H9 (cell line): ENCODE measurements around the gene UFM1. TPM values are rescaled to one million over a fixed set of nuclear protein-coding genes. Genes with fewer than 3 reads are reported as not detected.

Experiments used
- DNase-seq: peaks from one replicate; pipeline ENCODE4 v3.0.0-alpha.2; 2017
- H2AFZ ChIP-seq: one replicate; pipeline ENCODE4 v1.6.1; 2013; ENCODE audit warnings: mild to moderate bottlenecking, low read length, control low read depth, moderate library complexity
- H2AK5ac ChIP-seq: 2 replicates; pipeline ENCODE4 v1.6.1; 2013; ENCODE audit warnings: low read length, control low read depth, mixed read lengths; ENCODE audit not compliant: insufficient read length
- H2BK120ac ChIP-seq: one replicate; pipeline ENCODE4 v1.6.1; 2013; ENCODE audit warnings: low read depth, mild to moderate bottlenecking, low read length, control low read depth, inconsistent platforms; ENCODE audit not compliant: poor library complexity, severe bottlenecking
- H2BK12ac ChIP-seq: 2 replicates; pipeline ENCODE4 v1.6.1; 2013; ENCODE audit warnings: low read length, control low read depth, mixed read lengths, low read depth; ENCODE audit not compliant: insufficient read length
- H2BK15ac ChIP-seq: 2 replicates; pipeline ENCODE4 v1.6.1; 2013; ENCODE audit warnings: low read depth, low read length, control low read depth
- H2BK20ac ChIP-seq: one replicate; pipeline ENCODE4 v1.6.1; 2013; ENCODE audit warnings: low read depth, mild to moderate bottlenecking, low read length, control low read depth, inconsistent platforms; ENCODE audit not compliant: poor library complexity, severe bottlenecking
- H2BK5ac ChIP-seq: 2 replicates; pipeline ENCODE4 v1.6.1; 2013; ENCODE audit warnings: low read length, control low read depth, mixed read lengths; ENCODE audit not compliant: insufficient read length
- H3K14ac ChIP-seq: 2 replicates; pipeline ENCODE4 v1.6.1; 2013; ENCODE audit warnings: low read length, control low read depth; ENCODE audit not compliant: insufficient read depth
- H3K18ac ChIP-seq: 2 replicates; pipeline ENCODE4 v1.6.1; 2013; ENCODE audit warnings: low read depth, mild to moderate bottlenecking, mixed read lengths, low read length, control low read depth; ENCODE audit not compliant: insufficient read length
- H3K23ac ChIP-seq: 2 replicates; pipeline ENCODE4 v1.6.1; 2013; ENCODE audit warnings: low read length, control low read depth, mixed read lengths, low read depth; ENCODE audit not compliant: insufficient read length
- H3K23me2 ChIP-seq: 2 replicates; pipeline ENCODE4 v1.6.1; 2013; ENCODE audit warnings: low read depth, mild to moderate bottlenecking, mixed read lengths, low read length, control low read depth; ENCODE audit not compliant: insufficient read length, poor library complexity, severe bottlenecking
- H3K27ac ChIP-seq: 2 replicates; pipeline ENCODE4 v1.5.1; 2013; ENCODE audit warnings: low read length, control low read depth, mixed read lengths, low read depth; ENCODE audit not compliant: insufficient read length
- H3K27me3 ChIP-seq: 2 replicates; pipeline ENCODE4 v1.6.1; 2013; ENCODE audit warnings: low read length, control low read depth, inconsistent platforms; ENCODE audit not compliant: insufficient read depth
- H3K4ac ChIP-seq: 2 replicates; pipeline ENCODE4 v1.6.1; 2013; ENCODE audit warnings: low read depth, mild to moderate bottlenecking, control low read depth, inconsistent platforms, low read length, moderate library complexity
- H3K4me1 ChIP-seq: 2 replicates; pipeline ENCODE4 v1.6.1; 2013; ENCODE audit warnings: low read length, control low read depth, inconsistent platforms; ENCODE audit not compliant: insufficient read depth
- H3K4me2 ChIP-seq: 2 replicates; pipeline ENCODE4 v1.6.1; 2013; ENCODE audit warnings: low read length, control low read depth, mixed read lengths; ENCODE audit not compliant: insufficient read length, insufficient read depth
- H3K56ac ChIP-seq: 2 replicates; pipeline ENCODE4 v1.6.1; 2013; ENCODE audit warnings: low read depth, mild to moderate bottlenecking, mixed read lengths, low read length, control low read depth; ENCODE audit not compliant: insufficient read length
- H3K79me1 ChIP-seq: 2 replicates; pipeline ENCODE4 v1.6.1; 2013; ENCODE audit warnings: low read depth, mild to moderate bottlenecking, moderate library complexity, low read length, control low read depth, inconsistent platforms; ENCODE audit not compliant: insufficient read depth, poor library complexity, severe bottlenecking
- H3K79me2 ChIP-seq: 2 replicates; pipeline ENCODE4 v1.6.1; 2013; ENCODE audit warnings: low read length, control low read depth, inconsistent platforms; ENCODE audit not compliant: insufficient read depth
- H3K9ac ChIP-seq: 2 replicates; pipeline ENCODE4 v1.6.1; 2013; ENCODE audit warnings: low read length, control low read depth, mixed read lengths; ENCODE audit not compliant: insufficient read length; ENCODE audit errors: extremely low read depth
- H3K9me3 ChIP-seq: one replicate; pipeline ENCODE4 v1.6.1; 2013; ENCODE audit warnings: low read depth, low read length, inconsistent platforms; ENCODE audit not compliant: control insufficient read depth
- H3T11ph ChIP-seq: one replicate; pipeline ENCODE4 v1.6.1; 2013; ENCODE audit warnings: mild to moderate bottlenecking, low read length, control low read depth, inconsistent platforms
- H4K20me1 ChIP-seq: one replicate; pipeline ENCODE4 v1.6.1; 2013; ENCODE audit not compliant: control insufficient read depth, insufficient read length, insufficient read depth
- H4K5ac ChIP-seq: 2 replicates; pipeline ENCODE4 v1.6.1; 2013; ENCODE audit warnings: low read depth, mild to moderate bottlenecking, mixed read lengths, low read length, control low read depth; ENCODE audit not compliant: insufficient read length
- H4K8ac ChIP-seq: replicated peaks from 2 replicates; pipeline ENCODE4 v1.6.1; 2013; ENCODE audit warnings: low read length, control low read depth, mixed read lengths, low read depth; ENCODE audit not compliant: insufficient read length
- H4K91ac ChIP-seq: 2 replicates; pipeline ENCODE4 v1.6.1; 2013; ENCODE audit warnings: low read depth, mild to moderate bottlenecking, moderate library complexity, mixed read lengths, low read length, control low read depth; ENCODE audit not compliant: insufficient read length
- H3K27ac Mint-ChIP-seq, 3 experiments: 2 replicates in 2 of 3; 3 replicates in 1 of 3; pipeline ENCODE4 v1.8.0; 2020 to 2021; ENCODE audit warnings: mixed read lengths in 3 of 3, mild to moderate bottlenecking in 1 of 3, moderate library complexity in 1 of 3
- H3K27me3 Mint-ChIP-seq: 2 replicates; pipeline ENCODE4 v1.8.0; 2021; ENCODE audit warnings: low read depth, mild to moderate bottlenecking, moderate library complexity, mixed read lengths
- H3K36me3 Mint-ChIP-seq, 3 experiments: 2 replicates in 2 of 3; 3 replicates in 1 of 3; pipeline ENCODE4 v1.8.0; 2020 to 2021; ENCODE audit warnings: low read depth in 3 of 3, mixed read lengths in 3 of 3; ENCODE audit not compliant: insufficient read depth in 1 of 3
- H3K4me1 Mint-ChIP-seq, 2 experiments: 2 replicates each; pipeline ENCODE4 v1.8.0; 2020; ENCODE audit warnings: mixed read lengths in 2 of 2
- H3K4me3 Mint-ChIP-seq, 2 experiments: 2 replicates in 1 of 2; 3 replicates in 1 of 2; pipeline ENCODE4 v1.8.0; 2020 to 2021; ENCODE audit warnings: mild to moderate bottlenecking in 2 of 2, mixed read lengths in 2 of 2, moderate library complexity in 1 of 2
- H3K9me3 Mint-ChIP-seq, 2 experiments: 2 replicates in 1 of 2; 3 replicates in 1 of 2; pipeline ENCODE4 v1.8.0; 2020; ENCODE audit warnings: mild to moderate bottlenecking in 2 of 2, mixed read lengths in 2 of 2, moderate library complexity in 1 of 2
- CTCF ChIP-seq: fragments of 200-600 bp; sonication (generic); conservative IDR thresholded peaks from 3 replicates; pipeline ENCODE4 v1.8.0; 2021; ENCODE audit warnings: antibody characterized with exemption, mild to moderate bottlenecking
- WGBS: extraction: QIAGEN DNeasy Blood & Tissue Kit; methylation state at CpG from one replicate; pipeline ENCODE4 v1.1.7; 2013; ENCODE audit warnings: missing lambda C conversion rate, low lambda C conversion rate, mixed read lengths; ENCODE audit not compliant: insufficient read length; ENCODE audit errors: extremely low coverage; 5-methylcytosine and 5-hydroxymethylcytosine counted together
- total RNA-seq: library from RNA; stranded (reverse); gene quantifications from 2 replicates; pipeline ENCODE4 v1.2.1, GENCODE V29; 2021

The UFM1 gene
- total RNA-seq, 1 experiment from 2014 or later: 57.3 TPM

GRCh38 chr13:38384171-38384570 lies 34.5 kb downstream of the UFM1 start:
- H3K27ac Mint-ChIP-seq: no peak overlapping the region
- Histone ChIP-seq H3K4me2 (no peak overlapping the region), H2AK5ac (no peak overlapping the region), H4K91ac (no peak overlapping the region), H3K27me3 (no peaks in the 10 kb centered on the region), H2BK12ac (no peak overlapping the region), H3K56ac (no peak overlapping the region), H3K79me1 (no peaks in the 10 kb centered on the region), H2BK20ac (no peak overlapping the region), H3K9me3 (no peaks in the 10 kb centered on the region), H3K4me1 (no peaks in the 10 kb centered on the region), H2BK15ac (no peak overlapping the region), H3K79me2 (no peaks in the 10 kb centered on the region), H2BK120ac (no peak overlapping the region), H3K9ac (no peak overlapping the region), H3T11ph (no peak overlapping the region), H2BK5ac (no peak overlapping the region), H4K5ac (no peak overlapping the region), H4K8ac (no peak overlapping the region), H3K23ac (no peak overlapping the region), H2AFZ (no peak overlapping the region), H3K14ac (no peak overlapping the region), H3K18ac (no peak overlapping the region), H4K20me1 (no peaks in the 10 kb centered on the region), H3K4ac (no peak overlapping the region), H3K27ac (no peak overlapping the region), H3K23me2 (no peaks in the 10 kb centered on the region)
- TF ChIP-seq CTCF: no peak
- no peak for DNase-seq
- WGBS: no CpG with 5 or more reads among the region's 3 CpGs
- no peaks in the 10 kb centered on the region for H3K27me3 Mint-ChIP-seq
- peaks cover 7 to 8% of the 10 kb centered on the region in 2 experiments; a peak in 2 of 4 replicates for H3K4me1 Mint-ChIP-seq
- H3K9me3 Mint-ChIP-seq: no peaks in the 10 kb centered on the region
- H3K36me3 Mint-ChIP-seq: no peaks in the 10 kb centered on the region
- H3K4me3 Mint-ChIP-seq: no peak overlapping the region
